K562 (cell line): ENCODE results near the gene DGCR8. TPM values are rescaled to one million over a fixed set of nuclear protein-coding genes. Genes with fewer than 3 reads are reported as not detected.
A peak's percentile ranks its signal among the peaks of the same experiment; 100 is the strongest.

Experiments
- ATAC-seq: fragments of 200-7000 bp; cut with Tn5 transposase; 3 replicates; pipeline ENCODE4 v1.9.1; 2020; ENCODE audit warnings: moderate library complexity
- BruUV-seq: library from RNA; stranded (reverse); fragments of 400-500 nt; replicated peaks from 2 replicates; lab custom pipeline; 2021; lab: Mats Ljungman, UMichigan
- CTCF ChIA-PET: fragments of 300-600 bp; formaldehyde crosslinking; extraction: SDS; loops from one replicate; lab custom pipeline; 2021; ENCODE audit warnings: low intra/inter-chr PET ratio; lab: Yijun Ruan, JAX
- POLR2A ChIA-PET: fragments of 300-600, 350-650 bp; sonication (Branson Sonifier 250); formaldehyde crosslinking; extraction: SDS; loops from one replicate; lab custom pipeline; 2021; ENCODE audit warnings: antibody characterized with exemption, inconsistent platforms; lab: Yijun Ruan, JAX
- DNase-seq, 4 experiments: peaks; one replicate each; pipeline versions ENCODE4 v3.0.0 to v3.0.0-alpha.2; 2011 to 2018; ENCODE audit warnings: low spot score in 3 of 4, mixed read lengths in 3 of 4; ENCODE audit errors: extremely low read depth in 1 of 4
- FAIRE-seq: peaks from 2 replicates; lab custom pipeline; 2011; peaks lifted over from hg19 to GRCh38; lab: Jason Lieb, UNC
- H2AFZ ChIP-seq: 2 replicates; pipeline ENCODE4 v1.6.0; 2011; ENCODE audit warnings: low read depth, low read length, control low read depth, inconsistent platforms
- H3K27ac ChIP-seq: fragments of 200-600 bp; 3 replicates; pipeline ENCODE4 v1.8.0; 2011; ENCODE audit warnings: low read depth, mild to moderate bottlenecking, control low read depth, inconsistent platforms, low read length, moderate library complexity, mixed read lengths; ENCODE audit errors: extremely low read depth
- H3K27me3 ChIP-seq, 2 experiments: fragments of 300-600 bp in 1 of 2; 2 replicates in 1 of 2; 3 replicates in 1 of 2; pipeline versions ENCODE4 v1.6.0 to v1.8.0; 2011; ENCODE audit warnings: inconsistent platforms in 2 of 2, low read length in 2 of 2, mild to moderate bottlenecking in 1 of 2, mixed read lengths in 1 of 2, moderate library complexity in 1 of 2; ENCODE audit not compliant: control insufficient read depth in 2 of 2, insufficient read depth in 2 of 2
- H3K36me3 ChIP-seq: fragments of 300-600 bp; 3 replicates; pipeline ENCODE4 v1.8.0; 2011; ENCODE audit warnings: mild to moderate bottlenecking, low read length, inconsistent platforms; ENCODE audit not compliant: control insufficient read depth, insufficient read depth
- H3K4me1 ChIP-seq, 2 experiments: fragments of 200-600 bp in 1 of 2; replicated peaks in 1 of 2; 2 replicates in 1 of 2; 3 replicates in 1 of 2; pipeline versions ENCODE4 v1.5.1 to v1.8.0; 2011; ENCODE audit warnings: inconsistent platforms in 2 of 2, low read length in 2 of 2, mild to moderate bottlenecking in 1 of 2, mixed read lengths in 1 of 2, moderate library complexity in 1 of 2; ENCODE audit not compliant: control insufficient read depth in 2 of 2, insufficient read depth in 2 of 2
- H3K4me2 ChIP-seq: 2 replicates; pipeline ENCODE4 v1.6.1; 2011; ENCODE audit warnings: low read length, control low read depth, inconsistent platforms, mixed read lengths; ENCODE audit not compliant: insufficient read depth
- H3K4me3 ChIP-seq: fragments of 200-600 bp; sonication (generic), shearing (Covaris generic); 2 replicates; pipeline ENCODE4 v1.5.1; 2016; ENCODE audit warnings: control low read depth, inconsistent platforms
- H3K79me2 ChIP-seq: fragments of 200-600 bp; 3 replicates; pipeline ENCODE4 v1.8.0; 2011; ENCODE audit warnings: low read length, inconsistent platforms; ENCODE audit not compliant: control insufficient read depth, insufficient read depth
- H3K9ac ChIP-seq, 2 experiments: 2 replicates each; pipeline versions ENCODE4 v1.6.0 to v1.6.1; 2011; ENCODE audit warnings: low read depth in 2 of 2, low read length in 2 of 2, control low read depth in 1 of 2, inconsistent platforms in 1 of 2, mild to moderate bottlenecking in 1 of 2, mixed read lengths in 1 of 2; ENCODE audit not compliant: insufficient read depth in 1 of 2
- H3K9me1 ChIP-seq: one replicate; pipeline ENCODE4 v1.6.0; 2011; ENCODE audit warnings: inconsistent platforms, mild to moderate bottlenecking, low read length, moderate library complexity; ENCODE audit not compliant: control insufficient read depth, insufficient read depth
- H3K9me3 ChIP-seq: replicated peaks from 2 replicates; pipeline ENCODE4 v1.5.1; 2011; ENCODE audit warnings: low read depth, low read length, inconsistent platforms; ENCODE audit not compliant: control insufficient read depth, insufficient read depth
- H4K20me1 ChIP-seq: replicated peaks from 2 replicates; pipeline ENCODE4 v1.6.1; 2011; ENCODE audit warnings: low read length, inconsistent platforms, mixed read lengths; ENCODE audit not compliant: control insufficient read depth, insufficient read depth
- CHD1 ChIP-seq: fragments of 200-600 bp; sonication (generic); IDR thresholded peaks from one replicate; pipeline ENCODE4 v1.6.1; 2012; ENCODE audit warnings: mild to moderate bottlenecking, moderate library complexity, low read length, inconsistent platforms
- PHF8 ChIP-seq: fragments of 200-600 bp; sonication (generic); IDR thresholded peaks from 2 replicates; pipeline ENCODE4 v1.6.1; 2012; ENCODE audit warnings: mixed run types, mild to moderate bottlenecking, inconsistent platforms, low read length, moderate library complexity, borderline replicate concordance
- SAP30 ChIP-seq: fragments of 200-600 bp; sonication (generic); IDR thresholded peaks from 2 replicates; pipeline ENCODE4 v1.6.1; 2012; ENCODE audit warnings: borderline replicate concordance, low read depth, mild to moderate bottlenecking, moderate library complexity, low read length, control low read depth, inconsistent platforms; ENCODE audit not compliant: insufficient read depth, poor library complexity, severe bottlenecking
- STAT5B ChIP-seq: fragments of 250-450 bp; sonication (Bioruptor Pico); IDR thresholded peaks from 2 replicates; pipeline ENCODE4 v1.8.0; 2021; ENCODE audit warnings: mild to moderate bottlenecking, inconsistent platforms
- ZBTB7A ChIP-seq: IDR thresholded peaks from 2 replicates; pipeline ENCODE4 v1.6.1; 2011; ENCODE audit warnings: low read depth, mild to moderate bottlenecking, low read length, moderate library complexity, borderline replicate concordance; ENCODE audit not compliant: control insufficient read depth
- ZSCAN32 ChIP-seq: fragments of 450-650 bp; formaldehyde crosslinking; IDR thresholded peaks from 2 replicates; pipeline ENCODE4 v1.4.0; 2020; ENCODE audit warnings: mild to moderate bottlenecking, moderate library complexity
- WGBS: fragments of 100-300 bp; shearing (Covaris generic); methylation state at CpG from one replicate; pipeline ENCODE4 v1.1.6; 2016; ENCODE audit warnings: low coverage, mixed read lengths; ENCODE audit not compliant: insufficient coverage; ENCODE audit errors: missing lambda C conversion rate; 5-methylcytosine and 5-hydroxymethylcytosine counted together
- in situ Hi-C: fragments of 300-500 bp; cut with MboI; formaldehyde crosslinking; loops from 4 replicates; pipeline ENCODE4 v1.15.0; 2018; ENCODE audit warnings: inconsistent platforms, mixed read lengths
- intact Hi-C: fragments of 100-400 bp; cut with micrococcal nuclease; formaldehyde crosslinking; loops from 2 replicates; pipeline ENCODE4 v1.14.2; 2022
- polyA plus RNA-seq, 8 experiments: library from polyadenylated mRNA; depleted of rRNA in 4 of 8; stranded (reverse) in 5 of 8; unstranded in 3 of 8; fragments of >200 nt; fragmentation: Nextera tagmentation in 2 of 8; fragmentation: Illumina TruSeq in 1 of 8; extraction: Ambion mirVana in 2 of 8; extraction: Trizol in 1 of 8; gene quantifications; 2 replicates each; pipeline versions ENCODE4 v1.2.1 to v1.2.3, GENCODE V29; 2011 to 2014; ENCODE audit warnings: inconsistent platforms in 1 of 8, missing spikeins in 1 of 8
- total RNA-seq, 7 experiments: library from RNA; depleted of rRNA in 6 of 7; stranded (reverse); fragments of >200 nt in 6 of 7; fragmentation: Illumina TruSeq in 2 of 7; extraction: Trizol in 2 of 7; gene quantifications; 2 replicates each; pipeline versions ENCODE4 v1.2.1 to v1.2.3, GENCODE V29; 2011 to 2021; ENCODE audit warnings: low replicate concordance in 1 of 7
- TF ChIP-seq, protein P1 (sequence below): fragments of 250-450 bp; sonication (Bioruptor Pico); IDR thresholded peaks from 2 replicates; pipeline ENCODE4 v1.9.0; 2021; ENCODE audit warnings: mild to moderate bottlenecking, inconsistent platforms

Gene DGCR8
- total and polyA plus RNA-seq, 9 of the 15 experiments (the other 6 are each of a cell fraction or from before 2014, with no cell fraction given): 5.9 to 144 (median 80.1) TPM

GRCh38 chr22:20131597-20131858 is 51.5 kb downstream of the DGCR8 start, which contains the start of gene ZDHHC8:
Gene ZDHHC8 (plus strand): TSS chr22:20131804. CDS start chr22:20131948, 144 bp downstream.
- no TSS peak for BruUV-seq
- Histone ChIP-seq H3K4me1 (peaks cover 11 to 84% of the 10 kb centered on the region in 2 experiments), H3K79me2 (peaks cover 21% of the 10 kb centered on the region), H4K20me1 (peaks cover 71% of the 10 kb centered on the region), H3K36me3 (peaks cover 18% of the 10 kb centered on the region; the same call in 2 of the 3 replicates), H3K9me3 (no peaks in the 10 kb centered on the region), H3K27me3 (no peaks in the 10 kb centered on the region), H3K4me3 (peak within 1 kb of the TSS; percentile 62), H3K9ac (peak within 1 kb of the TSS; percentile 68 to 93), H2AFZ (peak within 1 kb of the TSS; percentile 85), H3K4me2 (peak within 1 kb of the TSS; percentile 81), H3K27ac (peak within 1 kb of the TSS; percentile 20; the same call in 2 of the 3 replicates), H3K9me1 (peaks cover 5% of the 10 kb centered on the region)
- CTCF ChIA-PET: interaction anchor here (5.8 kb wide), 1 partner anchor 161 kb away, joined by 80 read pairs; no protein-coding TSS in a partner anchor
- FAIRE-seq (no peak), DNase-seq (peak; percentile 74 to 97 (median 92)), ATAC-seq (peak; percentile 11)
- POLR2A ChIA-PET: interaction anchor here (0.6 to 7.0 kb wide), 2 partner anchors 13 to 118 kb away, joined by 4 to 212 read pairs; partner anchors contain the start of genes RANBP1 and TRMT2A
- in situ Hi-C loops: no loop called here
- TF ChIP-seq STAT5B (CRISPR knock-in tag) (no peak), CHD1 (peak; percentile 59), SAP30 (peak; percentile 7), ZSCAN32 (CRISPR knock-in tag) (no peak), PHF8 (peak; percentile 37; the same call in 1 of the 2 replicates), ZBTB7A (peak; percentile 26; the same call in 1 of the 2 replicates)
- TF ChIP-seq, protein P1, sequence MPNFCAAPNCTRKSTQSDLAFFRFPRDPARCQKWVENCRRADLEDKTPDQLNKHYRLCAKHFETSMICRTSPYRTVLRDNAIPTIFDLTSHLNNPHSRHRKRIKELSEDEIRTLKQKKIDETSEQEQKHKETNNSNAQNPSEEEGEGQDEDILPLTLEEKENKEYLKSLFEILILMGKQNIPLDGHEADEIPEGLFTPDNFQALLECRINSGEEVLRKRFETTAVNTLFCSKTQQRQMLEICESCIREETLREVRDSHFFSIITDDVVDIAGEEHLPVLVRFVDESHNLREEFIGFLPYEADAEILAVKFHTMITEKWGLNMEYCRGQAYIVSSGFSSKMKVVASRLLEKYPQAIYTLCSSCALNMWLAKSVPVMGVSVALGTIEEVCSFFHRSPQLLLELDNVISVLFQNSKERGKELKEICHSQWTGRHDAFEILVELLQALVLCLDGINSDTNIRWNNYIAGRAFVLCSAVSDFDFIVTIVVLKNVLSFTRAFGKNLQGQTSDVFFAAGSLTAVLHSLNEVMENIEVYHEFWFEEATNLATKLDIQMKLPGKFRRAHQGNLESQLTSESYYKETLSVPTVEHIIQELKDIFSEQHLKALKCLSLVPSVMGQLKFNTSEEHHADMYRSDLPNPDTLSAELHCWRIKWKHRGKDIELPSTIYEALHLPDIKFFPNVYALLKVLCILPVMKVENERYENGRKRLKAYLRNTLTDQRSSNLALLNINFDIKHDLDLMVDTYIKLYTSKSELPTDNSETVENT (CRISPR knock-in tag): 0 out of 2 replicates have a peak, but pooled peaks have one; percentile 7
- intact Hi-C loops: no loop called here
- under 1% methylated on average over 30 of the region's 43 CpGs for WGBS
